ENCODE results near the gene IGFBPL1. TPM values are rescaled to one million over a fixed set of nuclear protein-coding genes. Genes with fewer than 3 reads are reported as not detected.

Gene IGFBPL1
- total RNA-seq, 1 experiment from 2014 or later, result 37.9 TPM

- H3K27me3 ChIP-seq (ENCODE audit: insufficient read depth, low read length), result no peaks in the 10 kb centered on the region
- H3K9me3 ChIP-seq (ENCODE audit: control insufficient read depth, low read depth, low read length), result no peaks in the 10 kb centered on the region
- H3K56ac ChIP-seq (ENCODE audit: insufficient read length, low read depth, low read length), result no peak overlapping the region
- no peaks in the 10 kb centered on the region for H3K23me2 ChIP-seq (ENCODE audit: insufficient read length, low read depth, low read length, poor library complexity, severe bottlenecking)
- no peak overlapping the region for H2AFZ ChIP-seq (ENCODE audit: low read length)
- H3K23ac ChIP-seq (ENCODE audit: insufficient read length, low read depth, low read length), result no peak overlapping the region
- no peak overlapping the region for H3K9ac ChIP-seq (ENCODE audit: extremely low read depth, insufficient read length, low read length)
- Mint-ChIP-seq H3K9me3 (peaks cover 14 to 17% of the 10 kb centered on the region in 2 experiments), H3K36me3 (ENCODE audit: insufficient read depth in 1 of 3, low read depth in 3 of 3) (peaks cover 0 to 17% (median 0%) of the 10 kb centered on the region in 3 experiments; a peak in 2 of 7 replicates), H3K4me1 (peaks cover 0 to 3% of the 10 kb centered on the region in 2 experiments; a peak in 1 of 4 replicates), H3K27ac (no peak overlapping the region), H3K4me3 (no peak overlapping the region), H3K27me3 (ENCODE audit: low read depth) (peaks cover 2% of the 10 kb centered on the region; the same call in 1 of the 2 replicates)
- no peak overlapping the region for H2AK5ac ChIP-seq (ENCODE audit: insufficient read length, low read length)
- H4K91ac ChIP-seq (ENCODE audit: insufficient read length, low read depth, low read length), result no peak overlapping the region
- no CpG with 5 or more reads among the region's 1 CpG for WGBS (ENCODE audit: extremely low coverage, insufficient read length, low lambda C conversion rate)
- no peaks in the 10 kb centered on the region for H3K4me1 ChIP-seq (ENCODE audit: insufficient read depth, low read length)
- no peak overlapping the region for H3K4ac ChIP-seq (ENCODE audit: low read depth, low read length)
- H4K8ac ChIP-seq (replicated peaks; ENCODE audit: insufficient read length, low read depth, low read length), result no peak overlapping the region
- no peak overlapping the region for H3K14ac ChIP-seq (ENCODE audit: insufficient read depth, low read length)
- H3K79me1 ChIP-seq (ENCODE audit: insufficient read depth, low read depth, low read length, poor library complexity, severe bottlenecking), result no peaks in the 10 kb centered on the region
- no peak overlapping the region for H4K5ac ChIP-seq (ENCODE audit: insufficient read length, low read depth, low read length)
- H3K18ac ChIP-seq (ENCODE audit: insufficient read length, low read depth, low read length), result no peak overlapping the region
- no peak overlapping the region for H2BK12ac ChIP-seq (ENCODE audit: insufficient read length, low read depth, low read length)
- TF ChIP-seq CTCF (conservative IDR thresholded peaks at IDR 0.05), result no peak
- DNase-seq, result no peak
- H3K4me2 ChIP-seq (ENCODE audit: insufficient read depth, insufficient read length, low read length), result no peak overlapping the region
- H3T11ph ChIP-seq (ENCODE audit: low read length), result no peak overlapping the region
- no peak overlapping the region for H2BK5ac ChIP-seq (ENCODE audit: insufficient read length, low read length)
- no peaks in the 10 kb centered on the region for H4K20me1 ChIP-seq (ENCODE audit: control insufficient read depth, insufficient read depth, insufficient read length)
- H2BK15ac ChIP-seq (ENCODE audit: low read depth, low read length), result no peak overlapping the region
- no peak overlapping the region for H2BK20ac ChIP-seq (ENCODE audit: low read depth, low read length, poor library complexity, severe bottlenecking)
- H3K27ac ChIP-seq (ENCODE audit: insufficient read length, low read depth, low read length), result no peak overlapping the region
- H2BK120ac ChIP-seq (ENCODE audit: low read depth, low read length, poor library complexity, severe bottlenecking), result no peak overlapping the region
- no peaks in the 10 kb centered on the region for H3K79me2 ChIP-seq (ENCODE audit: insufficient read depth, low read length)
Observed at GRCh38 chr9:38447703-38448102, 23.4 kb upstream of the IGFBPL1 start.
